HUES6 (cell line): ENCODE data around the gene RBM10.

Experiments
- H3K27ac ChIP-seq: 2 replicates; pipeline ENCODE4 v1.7.0; 2013; ENCODE audit warnings: low read depth, mild to moderate bottlenecking, low read length, inconsistent platforms
- H3K27me3 ChIP-seq: 2 replicates; pipeline ENCODE4 v1.6.1; 2013; ENCODE audit warnings: low read length; ENCODE audit not compliant: control insufficient read depth, insufficient read depth
- H3K36me3 ChIP-seq: 2 replicates; pipeline ENCODE4 v1.6.1; 2013; ENCODE audit warnings: low read length; ENCODE audit not compliant: control insufficient read depth, insufficient read depth
- H3K4me1 ChIP-seq: 2 replicates; pipeline ENCODE4 v1.6.1; 2013; ENCODE audit warnings: low read length; ENCODE audit not compliant: control insufficient read depth, insufficient read depth
- H3K4me3 ChIP-seq: 2 replicates; pipeline ENCODE4 v1.5.1; 2013; ENCODE audit warnings: low read depth, low read length
- H3K9ac ChIP-seq: one replicate; pipeline ENCODE4 v1.6.1; 2013; ENCODE audit warnings: mild to moderate bottlenecking, low read length
- H3K9me3 ChIP-seq: 2 replicates; pipeline ENCODE4 v1.6.1; 2013; ENCODE audit warnings: low read depth, low read length; ENCODE audit not compliant: control insufficient read depth, insufficient read depth

The RBM10 gene

GRCh38 chrX:47179221-47179927 lies 34.4 kb downstream of the RBM10 start:
- Histone ChIP-seq H3K9me3 (no peaks in the 10 kb centered on the region), H3K9ac (no peak overlapping the region), H3K36me3 (peaks cover 93% of the 10 kb centered on the region), H3K4me3 (no peak overlapping the region), H3K4me1 (no peaks in the 10 kb centered on the region), H3K27ac (no peak overlapping the region), H3K27me3 (no peaks in the 10 kb centered on the region; the same call in 1 of the 2 replicates)

DNA sequence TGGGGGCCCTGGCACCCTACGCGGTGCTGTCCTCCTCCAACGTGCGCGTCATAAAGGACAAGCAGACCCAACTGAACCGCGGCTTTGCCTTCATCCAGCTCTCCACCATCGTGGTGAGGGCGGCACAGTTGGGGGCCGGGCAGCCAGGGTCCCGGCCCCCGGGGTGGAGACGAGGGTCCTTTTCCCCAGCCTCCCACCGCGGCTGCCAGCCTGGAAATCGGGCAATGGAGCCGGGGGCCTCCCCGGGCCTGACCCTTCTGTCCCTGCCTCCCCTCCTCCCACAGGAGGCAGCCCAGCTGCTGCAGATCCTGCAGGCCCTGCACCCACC lies 34.9 kb downstream of the RBM10 start:
- Histone ChIP-seq H3K9me3 (no peaks in the 10 kb centered on the region), H3K36me3 (peaks cover 93% of the 10 kb centered on the region)

GRCh38 chrX:47180346-47180745 lies 35.3 kb downstream of the RBM10 start:
- Histone ChIP-seq H3K9me3 (no peaks in the 10 kb centered on the region), H3K36me3 (peaks cover 93% of the 10 kb centered on the region), H3K4me1 (no peaks in the 10 kb centered on the region), H3K27ac (no peak overlapping the region), H3K9ac (no peak overlapping the region), H3K27me3 (no peaks in the 10 kb centered on the region; the same call in 1 of the 2 replicates), H3K4me3 (no peak overlapping the region)

More for the DNA sequence above, 34.9 kb downstream of the RBM10 start:
- no peak overlapping the region for H3K27ac ChIP-seq
- no peak overlapping the region for H3K9ac ChIP-seq
- H3K4me3 ChIP-seq: no peak overlapping the region
- H3K27me3 ChIP-seq: no peaks in the 10 kb centered on the region; the same call in 1 of the 2 replicates
- no peaks in the 10 kb centered on the region for H3K4me1 ChIP-seq

GRCh38 chrX:47181301-47181700 lies 36.3 kb downstream of the RBM10 start:
- Histone ChIP-seq H3K4me1 (no peaks in the 10 kb centered on the region), H3K4me3 (no peak overlapping the region), H3K9me3 (no peaks in the 10 kb centered on the region), H3K27me3 (no peaks in the 10 kb centered on the region; the same call in 1 of the 2 replicates), H3K27ac (no peak overlapping the region), H3K36me3 (peaks cover 93% of the 10 kb centered on the region), H3K9ac (no peak overlapping the region)

GRCh38 chrX:47182106-47182700 lies 37.2 kb downstream of the RBM10 start:
- no peak overlapping the region for H3K4me3 ChIP-seq
- no peak overlapping the region for H3K27ac ChIP-seq
- H3K4me1 ChIP-seq: no peaks in the 10 kb centered on the region
- H3K27me3 ChIP-seq: no peaks in the 10 kb centered on the region
- H3K9me3 ChIP-seq: no peaks in the 10 kb centered on the region
- H3K36me3 ChIP-seq: peaks cover 93% of the 10 kb centered on the region
- no peak overlapping the region for H3K9ac ChIP-seq

GRCh38 chrX:47184486-47184885 lies 39.5 kb downstream of the RBM10 start:
- no peaks in the 10 kb centered on the region for H3K27me3 ChIP-seq
- H3K4me1 ChIP-seq: no peaks in the 10 kb centered on the region
- H3K9me3 ChIP-seq: no peaks in the 10 kb centered on the region
- no peak overlapping the region for H3K9ac ChIP-seq
- no peak overlapping the region for H3K27ac ChIP-seq
- peaks cover 71% of the 10 kb centered on the region for H3K36me3 ChIP-seq
- H3K4me3 ChIP-seq: no peak overlapping the region

DNA sequence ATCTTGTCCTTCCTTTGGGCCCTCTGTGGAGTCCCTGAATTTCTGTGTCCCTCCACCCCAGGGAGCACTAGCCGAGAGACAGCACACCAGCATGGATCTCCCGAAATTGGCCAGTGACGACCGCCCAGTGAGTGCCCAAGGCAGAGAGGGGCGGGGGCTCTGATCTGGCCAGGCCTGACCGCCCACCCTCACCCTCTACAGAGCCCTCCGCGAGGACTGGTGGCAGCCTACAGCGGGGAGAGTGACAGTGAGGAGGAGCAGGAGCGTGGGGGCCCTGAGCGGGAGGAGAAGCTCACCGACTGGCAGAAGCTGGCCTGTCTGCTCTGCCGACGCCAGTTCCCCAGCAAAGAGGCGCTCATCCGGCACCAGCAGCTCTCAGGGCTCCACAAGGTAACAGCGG lies 40.2 kb downstream of the RBM10 start:
- H3K36me3 ChIP-seq: peaks cover 63% of the 10 kb centered on the region
- H3K9ac ChIP-seq: no peak overlapping the region

DNA sequence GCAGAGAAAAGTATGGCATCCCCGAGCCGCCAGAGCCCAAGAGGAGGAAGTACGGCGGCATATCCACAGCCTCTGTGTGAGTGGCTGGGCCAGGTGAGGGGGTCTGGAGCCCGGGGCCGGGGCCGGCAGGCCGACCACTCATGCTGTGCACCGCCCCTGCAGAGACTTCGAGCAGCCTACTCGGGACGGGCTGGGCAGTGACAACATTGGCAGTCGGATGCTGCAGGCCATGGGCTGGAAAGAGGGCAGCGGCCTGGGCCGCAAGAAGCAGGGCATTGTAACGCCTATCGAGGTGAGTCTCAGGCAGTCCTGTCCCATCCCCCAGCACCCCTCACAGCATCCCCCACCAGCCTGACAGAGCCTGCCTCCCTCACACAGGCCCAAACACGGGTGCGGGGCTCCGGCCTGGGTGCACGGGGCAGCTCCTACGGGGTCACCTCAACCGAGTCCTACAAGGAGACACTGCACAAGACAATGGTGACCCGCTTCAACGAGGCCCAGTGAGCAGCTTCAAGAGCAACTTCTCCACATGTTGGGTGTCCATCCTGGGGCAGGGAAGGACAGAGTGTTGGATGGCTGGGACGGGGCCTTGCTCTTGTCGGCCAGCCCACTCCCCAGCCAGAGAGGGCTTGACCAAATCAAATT lies 41.2 kb downstream of the RBM10 start:
- H3K9me3 ChIP-seq: no peaks in the 10 kb centered on the region

More for the DNA sequence above, 40.2 kb downstream of the RBM10 start:
- no peaks in the 10 kb centered on the region for H3K9me3 ChIP-seq
- H3K4me3 ChIP-seq: no peak overlapping the region
- H3K4me1 ChIP-seq: 0 out of 2 replicates have a peak, but pooled peaks cover 3% of the 10 kb centered on the region
- no peaks in the 10 kb centered on the region for H3K27me3 ChIP-seq
- no peak overlapping the region for H3K27ac ChIP-seq

GRCh38 chrX:47187106-47187677 lies 42.2 kb downstream of the RBM10 start:
- no peak overlapping the region for H3K27ac ChIP-seq
- no peak overlapping the region for H3K4me3 ChIP-seq

More for the DNA sequence above, 41.2 kb downstream of the RBM10 start:
- no peak overlapping the region for H3K27ac ChIP-seq
- H3K4me3 ChIP-seq: no peak overlapping the region
- peaks cover 54% of the 10 kb centered on the region for H3K36me3 ChIP-seq
- no peak overlapping the region for H3K9ac ChIP-seq
- H3K4me1 ChIP-seq: 0 out of 2 replicates have a peak, but pooled peaks cover 5% of the 10 kb centered on the region
- no peaks in the 10 kb centered on the region for H3K27me3 ChIP-seq

DNA sequence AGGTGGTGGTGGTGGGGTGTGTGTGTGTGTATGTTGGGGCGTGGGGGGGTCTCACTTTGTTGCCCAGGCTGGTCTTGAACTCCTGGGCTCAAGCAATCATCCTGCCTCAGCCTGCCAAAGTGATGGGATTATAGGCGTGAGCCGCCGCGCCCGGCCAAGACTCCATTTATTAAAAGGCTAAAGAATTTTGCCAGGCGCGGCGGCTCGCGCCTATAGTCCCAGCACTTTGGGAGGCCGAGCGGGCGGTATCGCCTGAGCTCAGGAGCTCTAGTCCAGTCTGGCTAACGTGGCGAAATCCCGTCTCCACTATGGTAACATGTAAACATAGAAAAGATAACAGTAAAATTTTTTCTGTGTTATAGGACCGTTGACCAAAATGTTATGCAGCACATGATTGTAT lies 44.9 kb downstream of the RBM10 start:
- H3K4me3 ChIP-seq: peak overlapping the region; percentile 73; the same call in 1 of the 2 replicates
- H3K4me1 ChIP-seq: peaks cover 18% of the 10 kb centered on the region
- no peaks in the 10 kb centered on the region for H3K27me3 ChIP-seq
- H3K27ac ChIP-seq: no peak overlapping the region
- no peak overlapping the region for H3K9ac ChIP-seq
- H3K9me3 ChIP-seq: no peaks in the 10 kb centered on the region
- peaks cover 26% of the 10 kb centered on the region for H3K36me3 ChIP-seq

More at GRCh38 chrX:47187106-47187677, 42.2 kb downstream of the RBM10 start:
- peaks cover 45% of the 10 kb centered on the region for H3K36me3 ChIP-seq
- H3K9me3 ChIP-seq: no peaks in the 10 kb centered on the region
- no peaks in the 10 kb centered on the region for H3K27me3 ChIP-seq
- no peak overlapping the region for H3K9ac ChIP-seq
- H3K4me1 ChIP-seq: peaks cover 9% of the 10 kb centered on the region; the same call in 1 of the 2 replicates
